Colonic mucosa (tissue), 4 donors: ENCODE results near the gene CASTOR1. TPM values are rescaled to one million over a fixed set of nuclear protein-coding genes. Genes with fewer than 3 reads are reported as not detected.

Experiments
- DNase-seq: peaks from one replicate; pipeline ENCODE4 v3.0.0-alpha.2; 2020
- H3K27ac ChIP-seq: fragments of 200-600 bp; one replicate; pipeline ENCODE4 v1.8.0; 2021
- H3K27me3 ChIP-seq: fragments of 200-600 bp; one replicate; pipeline ENCODE4 v1.8.0; 2021
- H3K36me3 ChIP-seq: fragments of 200-600 bp; one replicate; pipeline ENCODE4 v1.8.0; 2021
- H3K4me1 ChIP-seq: fragments of 200-600 bp; one replicate; pipeline ENCODE4 v1.8.0; 2021; ENCODE audit warnings: mild to moderate bottlenecking
- H3K4me3 ChIP-seq: fragments of 200-600 bp; one replicate; pipeline ENCODE4 v1.8.0; 2021
- H3K9ac ChIP-seq, 2 donors: one replicate each; pipeline ENCODE4 v1.7.0; 2013; ENCODE audit warnings: control low read depth in 2 of 2, low read depth in 2 of 2, low read length in 2 of 2
- H3K9me3 ChIP-seq: fragments of 200-600 bp; one replicate; pipeline ENCODE4 v1.8.0; 2021
- CTCF ChIP-seq: fragments of 200-600 bp; IDR thresholded peaks from one replicate; pipeline ENCODE4 v1.8.0; 2022; ENCODE audit warnings: antibody characterized with exemption, mild to moderate bottlenecking
- intact Hi-C: fragments of 100-400 bp; cut with DNase I; formaldehyde crosslinking; loops from one replicate; pipeline ENCODE4 v1.14.1; 2022
- total RNA-seq, 2 donors: library from RNA; stranded (reverse); fragmentation: NEBNext Ultra II Directional in 1 of 2; extraction: Animal tissue kit (Norgen Biotek cat#: 25700) in 1 of 2; gene quantifications; one replicate each; pipeline ENCODE4 v1.2.1, GENCODE V29; 2021
- donor health status: healthy.
- donor health status: DM: no; HTN: no; CAD: no.
- donor health status: DM: no; HTN: no; CAD: no.

CASTOR1 gene
- total RNA-seq, 2 donors from 2014 or later = 4.5 to 5.0 TPM

- no peaks in the 10 kb centered on the region for H3K36me3 ChIP-seq
- H3K27me3 ChIP-seq = peaks cover 6% of the 10 kb centered on the region
- intact Hi-C loops = no loop called here
- H3K4me1 ChIP-seq = peaks cover 13% of the 10 kb centered on the region
- H3K9me3 ChIP-seq = no peaks in the 10 kb centered on the region
- H3K9ac ChIP-seq = peak overlapping the region; percentile 61 to 78
- H3K27ac ChIP-seq = peak overlapping the region; percentile 82
- peak; percentile 79 for DNase-seq
- H3K4me3 ChIP-seq = peak overlapping the region; percentile 61
- TF ChIP-seq CTCF = no peak
Observed at GRCh38 chr22:30245181-30245984, 43.9 kb downstream of the CASTOR1 start.

- no peaks in the 10 kb centered on the region for H3K36me3 ChIP-seq
Observed at GRCh38 chr22:30244641-30245040, 44.7 kb downstream of the CASTOR1 start.

GRCh38 chr22:30244066-30244465 lies 45.2 kb downstream of the CASTOR1 start:
- H3K27me3 ChIP-seq = peaks cover 6% of the 10 kb centered on the region
- intact Hi-C loops = no loop called here
- no peak for TF ChIP-seq CTCF
- no peak for DNase-seq
- H3K9me3 ChIP-seq = no peaks in the 10 kb centered on the region
- H3K9ac ChIP-seq = no peak overlapping the region
- H3K4me1 ChIP-seq = peaks cover 11% of the 10 kb centered on the region
- no peaks in the 10 kb centered on the region for H3K36me3 ChIP-seq
- no peak overlapping the region for H3K27ac ChIP-seq
- H3K4me3 ChIP-seq = no peak overlapping the region

More at GRCh38 chr22:30244641-30245040, 44.7 kb downstream of the CASTOR1 start:
- H3K27me3 ChIP-seq = peaks cover 6% of the 10 kb centered on the region
- H3K9me3 ChIP-seq = no peaks in the 10 kb centered on the region
- H3K4me3 ChIP-seq = peak overlapping the region; percentile 61
- DNase-seq = no peak
- intact Hi-C loops = no loop called here
- TF ChIP-seq CTCF = no peak
- no peak overlapping the region for H3K27ac ChIP-seq
- peak overlapping the region in 1 of 2 donors; percentile 78 for H3K9ac ChIP-seq
- H3K4me1 ChIP-seq = peaks cover 13% of the 10 kb centered on the region

- Histone ChIP-seq H3K4me3 (no peak overlapping the region), H3K36me3 (no peaks in the 10 kb centered on the region), H3K4me1 (peaks cover 7% of the 10 kb centered on the region), H3K27me3 (peaks cover 6% of the 10 kb centered on the region), H3K9ac (no peak overlapping the region), H3K9me3 (no peaks in the 10 kb centered on the region), H3K27ac (no peak overlapping the region)
- TF ChIP-seq CTCF = no peak
- intact Hi-C loops = no loop called here
- no peak for DNase-seq
Observed at GRCh38 chr22:30243661-30244060, 45.6 kb downstream of the CASTOR1 start.

- no peak for TF ChIP-seq CTCF
- no peak for DNase-seq
- no peaks in the 10 kb centered on the region for H3K36me3 ChIP-seq
- intact Hi-C loops = no loop called here
- H3K27ac ChIP-seq = no peak overlapping the region
- H3K4me3 ChIP-seq = no peak overlapping the region
- H3K9ac ChIP-seq = no peak overlapping the region
- peaks cover 6% of the 10 kb centered on the region for H3K4me1 ChIP-seq
- H3K27me3 ChIP-seq = peaks cover 6% of the 10 kb centered on the region
- H3K9me3 ChIP-seq = no peaks in the 10 kb centered on the region
Observed at GRCh38 chr22:30241576-30242371, 47.5 kb downstream of the CASTOR1 start.
